GM18951 (cell line): ENCODE data around the gene ELMO1.

Source experiments
- POLR2A ChIP-seq: IDR thresholded peaks from 4 replicates; pipeline ENCODE4 v1.6.1; 2011; ENCODE audit warnings: mild to moderate bottlenecking; ENCODE audit not compliant: insufficient read length, insufficient read depth; ENCODE audit errors: extremely low read depth
- in situ Hi-C: fragments of 300-500 bp; cut with MboI; formaldehyde crosslinking; loops from one replicate; pipeline ENCODE4 v1.12.0; 2022; ENCODE audit warnings: low sequenced_read_pairs, mixed read lengths, inconsistent platforms; ENCODE audit not compliant: unreplicated experiment

The ELMO1 gene

GRCh38 chr7:37372750-37373149 lies 75.9 kb downstream of the ELMO1 start:
- TF ChIP-seq POLR2A = no peak
- in situ Hi-C loops = no loop called here

DNA sequence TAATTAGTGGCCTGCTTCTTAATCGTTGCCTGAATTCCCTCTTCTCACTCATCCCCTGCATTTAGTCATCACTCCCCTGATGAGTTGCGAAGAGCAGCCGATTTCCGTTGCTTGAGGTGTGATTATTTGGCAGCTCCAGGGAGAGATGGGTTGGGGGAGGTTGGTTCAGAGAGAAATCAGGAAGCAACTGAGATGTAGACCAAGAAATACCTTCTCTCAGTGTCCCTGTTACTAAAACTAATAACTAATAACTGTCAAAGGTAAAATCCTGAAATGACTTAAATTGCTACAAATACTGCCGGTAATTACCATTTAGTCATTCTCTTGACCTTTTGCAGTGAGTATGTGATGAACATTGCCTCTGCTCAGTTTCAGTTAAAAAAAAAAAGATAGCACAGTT lies 76.9 kb downstream of the ELMO1 start:
- in situ Hi-C loops = no loop called here
- TF ChIP-seq POLR2A = no peak

- TF ChIP-seq POLR2A = no peak
- in situ Hi-C loops = no loop called here
These were observed 78.8 kb downstream of the ELMO1 start for GRCh38 chr7:37369906-37370305.

- TF ChIP-seq POLR2A = no peak
- in situ Hi-C loops = no loop called here
These were observed 80.1 kb downstream of the ELMO1 start for GRCh38 chr7:37368540-37368939.

DNA sequence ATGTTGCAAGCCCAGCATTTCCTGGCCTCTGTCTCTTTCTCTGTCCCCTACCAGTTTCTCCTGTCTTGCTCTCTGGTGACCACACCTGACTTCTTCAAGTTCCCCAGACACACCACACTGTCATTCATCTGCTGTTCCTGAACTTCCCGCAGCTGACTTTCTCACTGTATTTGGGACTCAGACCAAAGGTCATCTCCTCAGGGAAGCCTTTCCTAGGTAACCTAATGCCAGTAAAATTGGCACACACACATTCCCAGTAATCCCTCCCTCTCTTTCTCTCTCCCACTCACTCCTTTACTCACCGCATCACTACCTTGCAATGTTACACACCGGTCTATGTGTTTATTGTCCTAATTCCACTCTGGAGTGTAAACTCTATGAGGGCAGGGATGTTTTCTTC lies 81.7 kb downstream of the ELMO1 start:
- in situ Hi-C loops = no loop called here
- TF ChIP-seq POLR2A = no peak

DNA sequence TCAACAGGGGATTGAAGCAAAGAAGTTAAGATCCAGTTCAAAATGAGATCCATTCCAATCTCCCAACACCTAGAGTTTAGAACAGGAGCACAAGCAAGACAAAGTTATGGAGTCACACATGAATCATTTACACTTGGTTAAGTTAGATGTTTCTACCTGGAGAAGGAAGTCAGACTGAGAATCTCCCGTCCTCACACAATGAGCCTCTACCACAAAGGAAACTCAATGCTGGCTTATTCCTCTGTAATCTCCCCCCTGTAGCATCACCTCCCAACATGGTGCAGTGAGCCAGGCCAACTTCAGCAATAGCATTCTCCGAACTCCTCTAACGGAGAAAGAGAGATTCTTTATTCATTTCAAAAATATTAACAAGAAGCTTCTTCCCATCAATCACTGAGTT lies 82.2 kb downstream of the ELMO1 start:
- in situ Hi-C loops = no loop called here
- no peak for TF ChIP-seq POLR2A

DNA sequence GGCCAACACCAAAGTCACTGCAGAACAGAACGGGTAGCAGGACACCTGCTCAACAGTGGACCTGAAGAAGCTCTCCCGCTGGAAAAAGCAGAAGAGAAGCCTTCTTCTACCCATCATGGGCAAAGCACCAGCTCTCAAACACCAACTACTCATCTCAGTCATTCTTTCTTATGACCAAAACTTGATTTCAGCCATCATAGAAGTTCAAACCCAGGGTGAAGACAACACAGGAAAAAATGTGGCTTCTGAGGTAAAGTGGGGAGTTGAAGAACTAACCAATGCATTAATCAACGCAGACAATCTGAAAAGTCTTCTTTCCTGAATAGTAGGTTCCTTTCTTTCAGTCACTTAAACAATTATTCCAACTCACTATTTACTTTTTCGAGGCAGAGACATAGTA lies 83.3 kb downstream of the ELMO1 start:
- in situ Hi-C loops = no loop called here
- no peak for TF ChIP-seq POLR2A

- in situ Hi-C loops = no loop called here
- TF ChIP-seq POLR2A = no peak
These were observed 83.8 kb downstream of the ELMO1 start for GRCh38 chr7:37364856-37365255.

GRCh38 chr7:37363536-37364491 lies 84.8 kb downstream of the ELMO1 start:
- in situ Hi-C loops = no loop called here
- TF ChIP-seq POLR2A = no peak

DNA sequence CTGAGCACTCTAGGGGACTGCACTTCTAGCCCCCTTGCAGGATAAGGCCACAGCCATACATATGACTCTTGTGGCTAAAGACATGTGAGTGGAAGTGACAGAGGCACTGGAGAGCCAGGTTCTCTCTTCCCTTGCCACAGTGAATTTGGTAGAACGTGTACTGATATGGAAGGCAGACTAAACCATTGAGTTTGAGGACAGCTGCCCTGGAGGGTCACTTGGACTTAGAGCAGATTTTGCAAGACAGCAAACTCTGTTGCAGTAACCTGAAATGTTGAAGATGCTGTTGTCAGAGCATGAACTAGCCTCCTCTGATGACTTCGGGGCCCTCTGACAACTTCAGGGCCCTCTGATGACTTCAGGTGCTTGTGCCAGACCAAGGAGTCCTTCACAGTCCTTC lies 85.9 kb downstream of the ELMO1 start:
- in situ Hi-C loops = no loop called here
- TF ChIP-seq POLR2A = no peak

- TF ChIP-seq POLR2A = no peak
- in situ Hi-C loops = no loop called here
These were observed 88.2 kb downstream of the ELMO1 start for GRCh38 chr7:37360484-37360883.

DNA sequence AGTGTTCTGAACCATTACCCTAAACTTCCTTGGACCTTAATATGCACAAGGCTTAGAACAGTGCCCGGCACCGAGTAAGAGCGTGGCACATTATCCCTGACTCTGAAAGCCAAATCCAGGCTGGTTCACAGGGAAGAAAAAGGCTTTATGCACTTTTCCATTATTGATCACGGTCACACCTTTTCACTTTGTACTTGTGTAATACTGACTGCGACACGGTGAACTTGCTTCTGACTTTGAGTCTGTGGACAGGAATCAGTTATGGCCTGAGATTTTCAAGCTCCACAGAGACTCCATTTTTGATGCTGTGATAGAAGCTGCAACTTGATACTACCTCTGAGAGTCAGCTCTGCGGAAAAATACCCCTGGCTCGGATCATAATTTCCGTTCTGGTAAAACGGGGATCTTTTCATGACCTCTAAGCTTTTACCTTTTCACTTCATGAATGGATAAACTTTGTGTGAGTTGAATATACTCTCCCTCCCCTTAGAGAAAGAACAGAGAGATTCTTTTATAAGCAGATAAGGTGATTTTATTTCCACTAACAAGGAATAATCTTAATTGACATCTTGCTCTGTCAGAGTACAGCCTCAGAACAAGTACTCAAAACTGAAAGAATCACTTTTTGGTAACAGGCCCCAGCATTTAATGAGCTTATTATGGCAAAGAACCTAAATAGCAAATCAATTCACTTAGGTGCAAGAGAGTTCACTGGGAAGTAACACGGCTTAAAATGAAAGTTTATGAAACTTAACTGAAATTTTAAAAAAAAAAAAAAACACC lies 88.8 kb downstream of the ELMO1 start:
- TF ChIP-seq POLR2A = no peak
- in situ Hi-C loops = no loop called here

DNA sequence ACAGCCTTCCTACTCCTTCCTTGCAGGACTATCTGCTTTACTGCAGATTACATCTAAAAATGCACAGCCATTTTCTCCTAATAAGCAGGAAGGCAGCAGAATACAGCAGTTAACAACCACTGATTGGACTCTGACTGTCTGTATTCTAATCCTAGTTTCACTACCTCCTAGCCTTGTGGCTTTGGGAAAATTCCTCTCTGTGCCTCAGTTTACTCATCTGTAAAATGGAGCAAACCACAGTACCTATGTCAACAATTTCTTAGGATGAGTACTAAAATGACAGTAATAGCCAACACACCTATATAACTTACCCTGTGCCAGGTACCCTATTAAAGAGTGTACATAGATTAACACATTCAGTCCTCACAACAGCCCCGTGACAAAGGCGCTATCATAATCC lies 89.5 kb downstream of the ELMO1 start:
- no peak for TF ChIP-seq POLR2A
- in situ Hi-C loops = no loop called here

DNA sequence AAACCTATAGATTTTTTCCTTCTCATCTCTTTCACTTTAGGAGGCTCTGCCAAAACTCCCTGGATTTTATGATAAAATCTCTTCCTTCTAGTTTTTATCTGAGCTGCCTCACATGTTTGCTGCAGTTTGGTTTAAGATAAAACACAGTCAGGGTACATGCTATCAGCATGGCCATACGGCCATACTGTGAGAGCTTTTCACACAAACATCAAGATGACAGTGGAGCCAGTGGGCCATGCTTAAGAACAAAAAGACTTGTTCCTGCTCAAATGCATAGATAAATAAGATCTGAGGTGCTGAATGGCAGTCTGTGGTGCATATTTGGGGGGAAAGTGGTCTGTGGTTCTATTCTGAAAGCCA lies 91.0 kb downstream of the ELMO1 start:
- in situ Hi-C loops = no loop called here
- no peak for TF ChIP-seq POLR2A

- in situ Hi-C loops = no loop called here
These were observed 91.6 kb downstream of the ELMO1 start for GRCh38 chr7:37356911-37357636.

More at GRCh38 chr7:37356911-37357636, 91.6 kb downstream of the ELMO1 start:
- TF ChIP-seq POLR2A = no peak
